Uterus (tissue), 2 donors: Measurements from ENCODE around the gene RNF141.

Experiments used
- CTCF ChIP-seq, 4 experiments: fragments of 200-600 bp in 2 of 4; fragments of 450-650 bp in 2 of 4; sonication (generic) in 2 of 4; IDR thresholded peaks; one replicate each; pipeline ENCODE4 v1.5.1; 2016 to 2019; ENCODE audit warnings: antibody characterized with exemption in 4 of 4, mild to moderate bottlenecking in 2 of 4, moderate library complexity in 1 of 4
- POLR2A ChIP-seq, 2 donors: fragments of 450-650 bp; IDR thresholded peaks; one replicate each; pipeline ENCODE4 v1.6.1; 2016; ENCODE audit warnings: antibody characterized with exemption in 2 of 2, mild to moderate bottlenecking in 1 of 2, moderate library complexity in 1 of 2

GRCh38 chr11:10573556-10573955, 32.6 kb upstream of the RNF141 start:
- TF ChIP-seq CTCF (IDR thresholded peaks at IDR 0.05) (no peak), POLR2A (IDR thresholded peaks at IDR 0.05) (no peak)
